GM18861 (cell line): ENCODE results near the gene TPP1.

Source experiments
- ATAC-seq: cut with Tn5 transposase; IDR thresholded peaks from one replicate; pipeline ENCODE4 v1.9.1; 2021; ENCODE audit not compliant: unreplicated experiment

The TPP1 gene

DNA sequence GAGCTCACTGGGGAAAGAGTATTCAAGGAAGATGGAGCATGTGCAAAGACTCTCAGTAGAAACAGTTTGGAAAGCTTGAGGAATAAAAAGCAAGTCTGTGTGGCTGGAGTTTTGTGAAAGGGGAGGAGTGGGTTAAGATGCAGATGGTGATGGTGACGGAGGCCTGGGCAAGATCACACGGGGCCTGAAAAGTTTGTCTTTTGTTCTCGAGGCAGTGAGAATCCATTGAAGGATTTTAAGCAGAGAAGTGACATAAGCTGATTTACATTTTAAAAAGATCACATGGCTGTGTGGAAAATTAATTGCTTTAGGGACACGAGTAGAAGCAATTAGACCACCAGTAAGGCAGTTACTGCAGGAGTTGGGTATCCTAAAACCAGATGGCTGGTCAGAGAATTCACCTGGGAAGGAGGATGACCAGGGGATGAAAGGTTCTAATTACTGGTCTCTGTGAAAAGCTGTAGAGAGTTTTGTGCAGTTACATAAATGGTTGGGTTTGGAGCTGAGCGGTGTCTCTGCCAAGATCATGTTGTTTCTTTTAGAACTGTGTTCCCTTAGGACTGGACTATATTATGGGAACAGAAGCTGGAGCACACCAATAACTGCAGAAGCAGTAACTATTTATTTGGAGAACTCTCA is 22.9 kb downstream of the TPP1 start:
- no peak for ATAC-seq

DNA sequence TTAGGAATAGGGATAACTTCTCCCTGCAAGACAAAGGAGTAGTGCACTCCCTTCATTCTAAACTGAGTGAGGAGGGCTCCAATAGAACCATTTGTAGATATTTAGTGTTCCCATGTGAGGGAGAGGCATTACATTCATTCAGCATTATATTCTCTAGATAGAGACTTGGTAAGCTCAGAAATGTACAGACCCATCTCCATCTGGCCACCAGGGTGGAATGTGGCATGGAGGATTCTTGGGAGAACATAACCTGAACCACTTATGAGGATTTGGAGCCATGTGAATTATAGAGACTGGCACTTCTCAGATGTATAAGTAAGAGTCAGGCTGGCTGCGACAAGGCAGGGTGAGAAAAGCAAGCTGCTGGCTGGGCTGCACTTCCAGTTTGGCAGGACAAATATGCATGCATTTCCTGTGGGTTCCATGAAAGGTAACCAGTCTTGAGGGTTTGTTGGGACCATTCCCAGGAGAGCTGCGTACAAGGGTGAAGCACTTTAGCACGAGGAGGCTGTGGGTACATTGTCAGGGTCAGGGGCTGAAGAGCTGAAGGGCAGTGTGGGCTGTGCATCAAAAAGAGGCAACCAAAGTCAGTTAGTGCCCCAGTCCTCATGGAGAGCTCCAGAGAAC is 25.0 kb downstream of the TPP1 start:
- no peak for ATAC-seq

DNA sequence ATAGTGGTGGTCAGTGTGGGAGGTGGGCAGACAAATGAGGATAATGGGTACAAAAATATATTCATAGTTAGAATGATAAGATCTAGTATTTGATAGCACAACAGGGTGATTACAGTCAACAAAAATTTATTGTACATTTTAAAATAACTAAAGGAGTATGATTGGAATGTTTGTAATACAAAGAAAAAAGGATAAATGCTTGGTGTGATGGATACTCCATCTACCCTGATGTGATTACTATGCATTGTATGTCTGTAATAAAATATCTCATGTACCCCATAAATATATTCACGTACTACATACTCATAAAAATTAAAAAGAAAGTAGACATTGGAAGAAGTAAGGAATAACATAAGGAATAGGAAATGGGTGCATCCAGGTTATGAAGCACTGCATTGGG is 31.2 kb downstream of the TPP1 start:
- no peak for ATAC-seq

DNA sequence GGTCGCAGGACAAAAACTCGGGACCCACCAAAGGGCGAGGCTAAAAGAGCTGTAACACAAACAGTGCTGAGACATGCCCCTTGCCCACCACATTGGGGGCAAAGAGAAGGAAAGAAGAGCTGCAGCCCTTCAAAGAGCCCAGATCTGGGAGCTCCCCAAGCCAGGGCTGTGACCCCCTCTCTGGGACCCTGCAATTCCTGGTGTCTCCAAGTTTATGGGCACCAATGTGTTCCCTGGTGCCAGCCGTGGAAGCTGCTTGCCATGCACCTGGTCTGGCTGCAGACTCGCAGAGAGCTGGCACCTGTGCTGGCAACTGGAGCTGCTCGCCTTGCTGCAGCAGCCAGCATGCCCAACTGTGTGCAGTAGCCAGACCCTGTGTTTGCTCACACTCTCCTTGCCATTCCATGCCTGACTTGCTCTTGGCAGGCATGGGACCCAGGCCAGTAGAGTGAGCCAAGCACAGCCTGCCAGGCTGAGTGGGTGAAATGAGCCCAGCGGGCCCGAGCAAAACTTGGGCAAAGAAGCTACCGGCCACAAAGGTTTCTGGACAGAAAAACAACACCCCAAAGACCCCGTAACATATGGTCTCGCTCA is 31.8 kb downstream of the TPP1 start:
- ATAC-seq: no peak

DNA sequence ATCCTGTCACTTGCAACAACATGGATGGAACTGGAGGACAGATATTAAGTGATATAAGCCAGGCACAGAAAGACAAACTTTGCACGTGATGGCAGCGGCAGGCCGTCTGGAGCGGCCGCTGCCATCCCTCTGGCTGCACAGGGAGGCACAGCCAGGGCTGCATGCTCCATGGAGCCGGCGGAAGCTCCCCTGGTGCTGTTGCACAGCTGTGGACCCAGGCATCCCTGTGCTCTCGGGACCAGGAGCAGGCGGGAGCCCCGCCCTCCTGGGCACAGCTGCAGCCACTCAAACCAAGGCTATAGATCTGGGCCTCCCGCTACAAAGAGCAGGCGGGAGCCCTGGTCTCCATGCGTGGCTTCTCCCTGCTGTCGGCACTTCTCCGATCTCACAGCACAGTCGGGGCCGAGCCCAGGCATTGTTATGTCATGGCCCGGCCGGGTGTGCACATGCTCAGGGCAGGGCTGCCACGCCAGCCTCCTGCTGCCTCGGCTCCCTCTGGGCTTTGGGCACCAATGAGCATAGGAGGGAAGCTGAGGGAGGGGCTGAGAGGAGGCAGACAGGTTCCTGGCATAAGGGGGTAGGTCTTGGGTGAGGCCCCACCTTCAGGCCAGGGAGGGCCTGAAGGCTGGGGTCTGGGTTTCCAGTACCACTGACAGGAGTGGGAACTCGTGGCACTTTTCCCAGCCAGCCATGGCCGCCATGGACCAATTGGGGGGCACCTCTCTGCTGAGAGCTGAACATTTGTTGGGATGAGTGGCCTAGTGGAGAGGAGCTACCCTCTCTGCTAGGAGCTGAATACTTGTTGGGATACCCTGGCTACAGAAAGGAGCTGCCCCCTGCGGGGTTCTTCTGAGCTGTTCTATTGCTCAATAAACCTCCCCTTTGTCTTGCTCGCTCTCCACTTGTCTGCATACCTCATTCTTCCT is 32.5 kb downstream of the TPP1 start:
- ATAC-seq: no peak

DNA sequence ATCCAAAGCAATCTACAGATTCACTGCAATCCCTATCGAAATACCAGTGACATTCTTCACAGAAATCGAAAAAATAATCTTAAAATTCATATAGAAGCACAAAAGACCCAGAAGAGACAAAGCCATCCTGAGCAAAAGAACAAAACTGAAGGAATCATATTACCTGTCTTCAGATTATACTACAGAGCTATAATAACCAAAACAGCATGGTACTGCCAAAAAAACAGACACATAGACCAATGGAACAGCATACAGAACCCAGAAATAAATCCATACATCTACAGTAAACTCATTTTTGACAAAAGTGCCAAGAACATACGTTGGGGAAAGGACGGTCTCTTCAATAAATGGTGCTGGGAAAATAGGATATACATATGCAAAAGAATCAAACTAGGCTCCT is 34.7 kb downstream of the TPP1 start:
- ATAC-seq: no peak

DNA sequence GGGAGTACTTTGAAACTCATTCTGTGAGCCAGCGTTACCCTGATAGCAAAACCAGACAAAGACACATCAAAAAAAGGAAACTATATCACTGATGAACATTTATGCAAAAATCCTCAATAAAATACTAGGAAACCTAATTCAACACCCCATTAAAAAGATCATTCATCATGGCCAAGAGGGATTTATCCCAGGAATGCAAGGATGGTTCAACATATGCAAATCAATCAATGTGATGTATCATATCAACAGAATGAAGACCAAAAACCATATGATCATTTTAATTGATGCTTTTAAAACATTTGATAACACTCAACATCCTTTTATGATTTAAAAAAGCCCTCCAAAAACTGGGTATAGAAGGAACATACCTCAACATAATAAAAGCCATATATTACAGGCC is 35.6 kb downstream of the TPP1 start:
- ATAC-seq: no peak

DNA sequence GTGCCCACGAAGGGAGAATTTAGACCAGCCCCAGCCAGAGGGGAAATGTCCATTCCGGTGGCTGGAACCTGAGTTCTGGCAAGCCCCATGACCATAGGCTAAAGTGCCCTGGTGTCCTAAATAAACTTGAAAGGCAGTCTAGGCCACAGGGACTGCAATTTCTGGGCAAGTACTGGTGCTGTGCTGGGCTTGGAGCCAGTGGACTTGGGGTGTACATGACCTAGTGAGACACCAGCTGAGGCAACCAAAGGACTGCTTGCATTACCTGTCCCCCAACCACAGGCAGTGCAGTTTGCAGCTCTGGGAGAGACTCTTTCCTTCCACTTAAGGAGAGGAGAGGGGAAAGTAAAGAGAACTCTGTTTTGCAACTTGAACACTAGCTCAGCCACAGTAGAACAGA is 39.5 kb downstream of the TPP1 start:
- ATAC-seq: no peak

DNA sequence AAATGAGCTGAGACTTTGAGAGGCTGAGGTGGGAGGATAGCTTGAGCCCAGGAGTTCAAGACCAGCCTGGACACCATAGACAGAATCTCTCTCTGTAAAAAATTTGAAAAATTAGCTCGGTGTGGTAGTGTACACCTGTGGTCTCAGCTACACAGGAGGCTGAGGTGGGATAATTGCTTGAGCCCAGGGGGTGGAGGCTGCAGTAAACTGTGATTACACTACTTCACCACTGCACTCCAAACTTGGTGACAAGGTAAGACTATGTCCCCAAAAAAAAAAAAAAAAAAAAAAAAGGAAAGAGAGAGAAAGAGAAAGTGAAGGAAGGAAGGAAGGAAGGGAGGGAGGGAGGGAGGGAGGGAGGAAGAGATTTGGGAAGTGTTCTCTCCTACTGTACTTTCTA is 41.1 kb downstream of the TPP1 start:
- ATAC-seq: no peak

DNA sequence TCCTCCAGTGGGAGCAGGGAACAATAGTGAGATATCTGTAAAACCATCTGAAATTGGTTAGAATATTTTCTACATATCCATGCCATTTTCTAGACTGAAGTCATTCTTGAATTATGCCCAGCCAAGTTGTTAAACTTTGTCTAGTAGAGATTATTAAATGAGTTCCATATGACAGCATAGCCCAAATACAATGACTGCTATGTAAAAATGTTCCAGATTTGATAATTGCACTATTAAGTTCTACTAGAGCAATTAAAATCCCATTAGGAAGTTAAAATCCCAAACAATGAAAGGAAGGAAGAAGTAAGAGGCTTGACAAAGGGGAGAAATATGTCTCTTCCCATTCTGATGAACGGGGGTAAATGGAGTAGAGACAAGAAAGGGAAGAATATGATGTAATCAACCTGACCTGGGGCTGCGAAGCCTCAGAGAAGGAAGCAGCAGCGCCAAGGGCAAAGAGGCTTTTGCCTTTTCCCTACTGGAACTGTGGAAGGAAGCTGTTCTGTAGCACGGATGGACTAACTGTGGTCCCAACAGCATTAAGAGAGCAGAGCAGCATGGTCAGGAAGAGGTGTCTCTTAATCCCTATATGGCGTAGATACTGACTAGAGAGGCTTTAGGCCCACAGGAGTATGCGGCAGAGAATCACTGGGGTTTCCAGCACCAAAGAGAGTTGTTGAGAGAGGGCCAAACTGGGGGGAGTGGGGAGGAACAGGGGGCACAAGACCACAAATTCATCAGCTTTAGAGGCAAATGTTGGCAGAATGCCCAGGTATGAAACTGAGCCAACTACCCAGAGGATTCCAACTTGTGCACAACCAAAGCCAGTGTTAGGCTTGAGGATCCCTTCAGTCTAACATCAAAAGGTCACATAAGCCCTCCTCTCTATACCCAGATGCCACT is 42.5 kb downstream of the TPP1 start:
- ATAC-seq: no peak

DNA sequence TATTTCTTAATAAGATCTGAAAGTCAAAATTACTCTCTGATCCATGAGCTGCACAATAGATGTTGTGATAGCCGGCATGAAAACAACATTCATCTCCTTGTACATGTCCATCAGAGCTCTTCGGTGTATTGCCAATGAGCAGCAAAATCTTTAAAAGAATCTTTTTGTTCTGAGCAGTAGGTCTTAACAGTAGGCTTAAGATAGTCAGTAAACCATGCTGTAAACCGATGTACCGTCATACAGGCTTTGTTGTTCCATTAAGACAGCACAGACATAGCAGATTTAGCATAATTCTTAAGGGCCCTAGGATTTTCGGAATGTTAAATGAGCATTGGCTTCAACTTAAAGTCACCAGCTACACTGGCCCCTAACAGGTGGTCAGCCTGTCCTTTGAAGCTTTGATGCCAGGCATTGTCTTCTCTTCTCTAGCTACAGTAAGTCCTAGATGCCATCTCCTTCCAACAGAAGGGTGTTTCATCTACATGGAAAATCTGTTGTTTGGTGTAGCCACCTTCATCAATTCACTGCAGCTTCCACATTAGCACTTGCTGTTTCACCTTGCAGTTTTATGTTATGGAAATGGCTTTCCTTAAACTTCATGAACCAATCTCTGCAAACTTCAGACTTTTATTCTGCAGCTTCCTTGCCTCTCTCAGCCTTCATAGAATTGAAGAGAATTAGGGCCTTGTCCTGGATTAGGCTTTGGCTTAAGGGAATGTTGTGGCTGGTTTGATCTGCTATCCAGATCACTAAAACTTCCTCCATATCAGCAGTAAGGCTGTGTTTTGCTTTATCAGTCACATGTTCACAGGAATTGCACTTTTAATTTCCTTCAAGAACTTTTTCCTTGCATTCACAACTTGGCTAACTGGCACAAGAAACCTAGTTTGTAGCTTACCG is 44.2 kb downstream of the TPP1 start:
- ATAC-seq: no peak

DNA sequence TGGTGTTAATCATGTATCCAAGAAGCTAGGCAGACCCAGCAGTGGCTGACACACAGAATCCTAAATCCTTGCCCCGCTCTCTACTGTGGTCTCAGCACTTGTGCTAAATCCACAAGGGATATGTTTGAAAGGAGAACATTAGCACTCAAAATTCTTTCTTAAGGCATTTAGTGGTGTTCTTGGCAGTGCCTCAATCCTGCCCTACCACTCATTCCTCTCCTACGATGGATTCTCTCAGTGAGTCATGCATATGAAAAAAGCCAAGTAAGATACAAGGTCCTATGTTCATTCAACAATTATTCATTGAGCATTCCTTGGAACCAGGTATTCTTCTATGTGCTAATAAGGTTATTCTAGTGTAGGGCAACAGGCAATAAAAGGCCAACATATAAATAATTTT is 47.0 kb downstream of the TPP1 start:
- no peak for ATAC-seq

DNA sequence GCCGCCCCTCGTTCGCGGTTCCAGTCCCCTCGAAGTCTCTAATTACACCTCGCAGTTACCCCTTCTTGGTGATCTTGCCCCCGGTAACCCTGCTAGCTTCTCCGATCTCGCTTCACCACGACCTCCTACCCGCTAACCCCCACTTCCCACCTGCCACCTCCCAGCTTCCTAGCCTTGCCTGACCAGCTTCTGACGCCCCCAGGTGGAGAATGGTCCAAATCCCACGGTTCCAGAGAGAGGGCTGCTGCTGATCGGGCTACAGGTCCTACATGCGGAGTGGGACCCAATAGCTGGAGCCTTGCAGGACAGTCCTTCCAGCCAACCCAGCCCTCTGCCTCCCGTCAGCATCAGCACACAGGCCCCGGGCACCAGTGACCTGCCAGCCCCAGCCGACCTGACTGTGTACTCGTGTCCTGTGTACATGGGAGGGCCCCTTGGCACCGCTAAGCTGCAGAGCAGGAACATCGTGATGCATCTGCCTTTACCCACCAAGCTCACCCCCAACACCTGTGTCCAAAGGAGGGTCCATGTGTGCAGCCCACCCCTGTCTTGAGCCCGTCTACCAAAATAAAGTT is 47.7 kb downstream of the TPP1 start:
- no peak for ATAC-seq

DNA sequence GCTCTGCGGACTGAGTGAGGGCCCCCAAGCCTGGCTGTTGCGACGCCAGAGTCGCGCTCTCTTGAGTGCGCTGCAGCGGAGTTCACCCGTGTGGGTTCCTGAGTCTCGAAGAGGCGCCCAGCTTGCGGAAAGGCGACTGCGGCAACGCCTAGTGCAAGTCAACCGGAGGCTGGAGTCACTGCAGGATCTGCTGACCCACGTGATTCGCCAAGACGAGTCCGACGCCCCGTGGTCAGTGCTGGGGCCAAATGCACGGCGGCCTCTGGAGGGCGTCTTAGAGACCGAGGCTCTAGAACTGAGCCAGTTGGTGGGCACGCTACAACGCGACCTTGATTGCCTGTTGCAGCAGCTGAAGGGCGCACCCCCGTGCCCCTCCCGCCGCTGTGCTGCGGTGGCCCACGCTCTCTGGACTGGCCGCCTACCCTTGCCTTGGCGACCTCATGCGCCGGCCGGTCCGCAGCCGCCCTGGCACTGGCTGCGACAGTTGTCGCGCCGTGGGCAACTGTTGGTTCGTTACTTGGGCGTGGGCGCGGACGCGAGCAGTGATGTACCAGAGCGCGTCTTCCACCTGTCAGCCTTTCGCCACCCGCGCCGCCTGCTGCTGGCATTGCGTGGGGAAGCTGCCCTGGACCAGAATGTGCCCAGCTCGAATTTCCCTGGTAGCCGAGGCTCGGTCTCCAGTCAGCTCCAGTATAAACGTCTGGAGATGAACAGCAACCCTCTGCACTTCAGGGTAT is 48.4 kb downstream of the TPP1 start:
- ATAC-seq: no peak

DNA sequence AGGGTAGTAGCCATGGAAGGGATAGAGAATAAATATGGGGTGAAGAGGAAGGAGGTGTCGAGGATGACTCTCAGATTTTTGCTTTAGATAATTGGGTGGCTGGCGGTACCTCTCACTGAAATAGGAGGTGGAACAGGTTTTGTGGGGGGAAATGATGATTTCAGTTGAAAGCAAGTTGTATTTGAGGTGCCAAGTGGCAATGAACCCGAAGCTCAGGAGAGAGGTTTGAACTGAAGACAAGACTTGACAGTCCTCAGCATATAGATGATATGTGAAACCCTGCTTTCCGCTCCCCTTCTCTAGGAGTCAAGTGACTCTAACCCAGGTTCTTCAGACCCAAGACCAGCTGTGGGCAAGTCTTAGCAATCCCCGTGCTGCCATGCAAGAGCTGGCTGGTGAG is 49.5 kb downstream of the TPP1 start:
- no peak for ATAC-seq

DNA sequence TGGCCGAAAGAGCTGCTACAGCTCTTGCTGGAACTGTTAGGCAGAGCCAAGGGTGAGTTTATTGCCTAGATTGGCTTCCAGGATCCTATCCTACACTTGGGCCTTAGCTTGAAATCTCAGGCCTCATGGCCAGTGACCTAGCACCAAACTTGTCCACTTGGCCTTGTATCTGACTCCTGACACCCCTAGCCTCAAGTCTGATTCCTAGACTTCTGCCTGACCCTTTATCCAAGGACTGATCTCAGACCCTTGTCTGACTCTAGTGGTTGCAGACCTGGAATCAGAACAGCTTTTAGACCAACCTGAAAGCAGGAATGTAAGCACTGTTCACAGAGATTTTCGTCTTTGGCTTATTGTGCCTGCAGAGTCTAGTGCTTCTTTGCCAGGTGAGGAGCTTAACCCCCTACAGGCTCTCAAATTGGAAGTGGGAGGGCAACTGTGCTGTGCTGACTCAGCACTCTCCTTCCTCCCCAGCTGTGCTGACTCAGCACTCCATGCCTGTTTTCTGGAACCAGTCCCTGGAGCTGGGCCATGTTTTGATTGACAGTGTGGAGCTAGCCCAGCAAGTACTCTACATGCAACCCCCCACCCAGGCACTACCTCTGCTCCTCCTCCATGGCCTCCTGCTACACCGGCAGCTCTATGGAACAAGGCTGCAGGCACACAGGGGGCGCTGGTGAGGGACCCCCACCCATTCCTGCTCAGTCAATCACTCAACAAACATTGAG is 50.9 kb downstream of the TPP1 start:
- ATAC-seq: no peak

DNA sequence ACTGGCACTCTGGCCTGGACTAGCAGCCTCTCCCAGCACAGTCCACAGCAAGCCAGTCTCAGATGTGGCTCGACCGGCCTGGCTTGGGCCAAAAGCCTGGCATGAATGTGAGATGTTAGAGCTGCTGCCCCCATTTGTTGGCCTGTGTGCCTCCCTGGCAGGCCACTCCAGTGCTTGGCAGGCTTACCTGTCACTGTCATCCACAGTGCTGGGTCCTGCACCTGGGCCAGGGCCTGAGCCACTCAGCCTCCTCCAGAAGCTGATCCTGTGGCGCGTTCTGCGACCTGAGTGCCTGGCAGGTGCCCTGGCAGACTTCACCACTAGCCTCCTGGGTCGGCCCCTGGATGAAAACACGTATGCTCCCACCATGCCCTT is 51.9 kb downstream of the TPP1 start:
- ATAC-seq: no peak
